PC-9 (cell line): Measurements from ENCODE around the gene CD22.
"Not testable (repeated sequence)": the region's sequence is repeated elsewhere in the genome, so short reads cannot be mapped to it uniquely, and the experiment has no call there.

Experiments used
- EZH2 ChIP-seq: fragments of 200-600 bp; sonication (generic); IDR thresholded peaks from 2 replicates; pipeline ENCODE4 v1.8.0; 2017; ENCODE audit warnings: antibody characterized with exemption, low read depth
- TF ChIP-seq, protein P1 (sequence below): fragments of 200-600 bp; sonication (generic); conservative IDR thresholded peaks from 2 replicates; pipeline ENCODE4 v1.6.1; 2017; ENCODE audit warnings: mixed run types, antibody characterized with exemption, mild to moderate bottlenecking, moderate library complexity

DNA sequence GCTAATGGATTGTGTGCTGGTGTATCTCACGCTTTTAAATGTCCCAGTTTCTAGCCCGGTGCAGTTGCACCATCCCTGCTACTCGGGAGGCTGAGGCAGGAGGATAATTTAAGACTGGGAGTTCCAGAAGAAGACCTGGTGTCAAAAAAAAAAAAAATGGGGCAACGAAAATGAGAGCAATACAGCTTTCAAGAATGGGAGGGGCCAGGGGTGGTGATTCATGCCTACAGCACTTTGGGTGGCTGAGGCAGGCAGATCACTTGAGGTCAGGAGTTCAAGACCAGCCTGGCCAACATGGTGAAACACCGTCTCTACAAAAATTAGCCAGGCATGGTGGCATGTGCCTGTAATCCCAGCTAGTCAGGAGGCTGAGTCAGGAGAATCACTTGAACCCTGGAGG lies 42.9 kb upstream of the CD22 start:
- TF ChIP-seq, protein P1, sequence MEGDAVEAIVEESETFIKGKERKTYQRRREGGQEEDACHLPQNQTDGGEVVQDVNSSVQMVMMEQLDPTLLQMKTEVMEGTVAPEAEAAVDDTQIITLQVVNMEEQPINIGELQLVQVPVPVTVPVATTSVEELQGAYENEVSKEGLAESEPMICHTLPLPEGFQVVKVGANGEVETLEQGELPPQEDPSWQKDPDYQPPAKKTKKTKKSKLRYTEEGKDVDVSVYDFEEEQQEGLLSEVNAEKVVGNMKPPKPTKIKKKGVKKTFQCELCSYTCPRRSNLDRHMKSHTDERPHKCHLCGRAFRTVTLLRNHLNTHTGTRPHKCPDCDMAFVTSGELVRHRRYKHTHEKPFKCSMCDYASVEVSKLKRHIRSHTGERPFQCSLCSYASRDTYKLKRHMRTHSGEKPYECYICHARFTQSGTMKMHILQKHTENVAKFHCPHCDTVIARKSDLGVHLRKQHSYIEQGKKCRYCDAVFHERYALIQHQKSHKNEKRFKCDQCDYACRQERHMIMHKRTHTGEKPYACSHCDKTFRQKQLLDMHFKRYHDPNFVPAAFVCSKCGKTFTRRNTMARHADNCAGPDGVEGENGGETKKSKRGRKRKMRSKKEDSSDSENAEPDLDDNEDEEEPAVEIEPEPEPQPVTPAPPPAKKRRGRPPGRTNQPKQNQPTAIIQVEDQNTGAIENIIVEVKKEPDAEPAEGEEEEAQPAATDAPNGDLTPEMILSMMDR = not testable (repeated sequence)
- TF ChIP-seq EZH2 = not testable (repeated sequence)
